Measurements from ENCODE around the gene GCFC2.

GCFC2 gene

GRCh38 chr2:75676464-75676863 lies 34.3 kb downstream of the GCFC2 start:
- no peak for DNase-seq

- no peak for DNase-seq
Observed at GRCh38 chr2:75675908-75676307, 34.8 kb downstream of the GCFC2 start.

- DNase-seq: peak; percentile 2
Observed at GRCh38 chr2:75675423-75675822, 35.3 kb downstream of the GCFC2 start.

GRCh38 chr2:75667884-75668283 lies 42.8 kb downstream of the GCFC2 start:
- no peak for DNase-seq

GRCh38 chr2:75666911-75667310 lies 43.8 kb downstream of the GCFC2 start:
- DNase-seq: no peak

- no peak for DNase-seq
Observed at GRCh38 chr2:75657798-75658197, 52.9 kb downstream of the GCFC2 start.

- no peak for DNase-seq
Observed at GRCh38 chr2:75656563-75656962, 54.2 kb downstream of the GCFC2 start.

- DNase-seq: no peak
Observed at GRCh38 chr2:75655861-75656260, 54.9 kb downstream of the GCFC2 start.

- DNase-seq: no peak
Observed at GRCh38 chr2:75654012-75654411, 56.7 kb downstream of the GCFC2 start.

GRCh38 chr2:75647771-75648170 lies 62.9 kb downstream of the GCFC2 start:
- no peak for DNase-seq

- peak; percentile 81 for DNase-seq
Observed at GRCh38 chr2:75646583-75647425, 63.9 kb downstream of the GCFC2 start, which contains the start of gene MRPL19. MRPL19 (plus strand) TSS chr2:75646783; CDS start chr2:75646808, 25 bp downstream.

GRCh38 chr2:75646090-75646582 lies 64.6 kb downstream of the GCFC2 start:
- DNase-seq: no peak

- DNase-seq: no peak
Observed at GRCh38 chr2:75645643-75646042, 65.1 kb downstream of the GCFC2 start.

GRCh38 chr2:75643980-75644379 lies 66.7 kb downstream of the GCFC2 start:
- no peak for DNase-seq

- no peak for DNase-seq
Observed at GRCh38 chr2:75641587-75641986, 69.1 kb downstream of the GCFC2 start.

- no peak for DNase-seq
Observed at GRCh38 chr2:75640621-75641121, 70.0 kb downstream of the GCFC2 start.

- DNase-seq: no peak
Observed at GRCh38 chr2:75637568-75637967, 73.1 kb downstream of the GCFC2 start.

- DNase-seq: no peak
Observed at GRCh38 chr2:75634945-75635344, 75.8 kb downstream of the GCFC2 start.

- DNase-seq: no peak
Observed at GRCh38 chr2:75633620-75634019, 77.1 kb downstream of the GCFC2 start.

GRCh38 chr2:75632813-75633212 lies 77.9 kb downstream of the GCFC2 start:
- DNase-seq: no peak

GRCh38 chr2:75632091-75632701 lies 78.5 kb downstream of the GCFC2 start:
- DNase-seq: no peak

- no peak for DNase-seq
Observed at GRCh38 chr2:75627902-75628504, 82.7 kb downstream of the GCFC2 start.

- no peak for DNase-seq
Observed at GRCh38 chr2:75622929-75623328, 87.8 kb downstream of the GCFC2 start.

GRCh38 chr2:75622500-75622899 lies 88.2 kb downstream of the GCFC2 start:
- no peak for DNase-seq
